IMR-90 (cell line): Measurements from ENCODE around the gene RPP40. TPM values are rescaled to one million over a fixed set of nuclear protein-coding genes. Genes with fewer than 3 reads are reported as not detected.

Source experiments
- ATAC-seq: fragments of 200-7000 bp; cut with Tn5 transposase; 2 replicates; pipeline ENCODE4 v1.9.1; 2020; ENCODE audit warnings: low read depth, mild to moderate bottlenecking, moderate library complexity
- BruUV-seq: library from RNA; stranded (reverse); fragments of 400-500 nt; replicated peaks from 2 replicates; lab custom pipeline; 2021; lab: Mats Ljungman, UMichigan
- CTCF ChIA-PET: fragments of 300-600 bp; formaldehyde crosslinking; extraction: SDS; loops from one replicate; lab custom pipeline; 2021; ENCODE audit warnings: antibody characterized with exemption; lab: Yijun Ruan, JAX
- POLR2A ChIA-PET: fragments of 300-600 bp; sonication (Branson Sonifier 250); formaldehyde crosslinking; loops from one replicate; lab custom pipeline; 2022; ENCODE audit warnings: antibody characterized with exemption; ENCODE audit not compliant: unreplicated experiment; lab: Charles Lee
- DNase-seq: peaks from one replicate; pipeline ENCODE4 v3.0.0; 2013
- H2AFZ ChIP-seq: replicated peaks from 2 replicates; pipeline ENCODE3; 2013; ENCODE audit warnings: low read length, mild to moderate bottlenecking; ENCODE audit not compliant: poor library complexity
- H2AK5ac ChIP-seq: 2 replicates; pipeline ENCODE4 v1.6.1; 2013; ENCODE audit warnings: low read depth, low read length, inconsistent platforms
- H2AK9ac ChIP-seq: replicated peaks from 2 replicates; pipeline ENCODE3; 2013; ENCODE audit warnings: mild to moderate bottlenecking, low read depth, low read length, moderate library complexity; ENCODE audit not compliant: poor library complexity
- H2BK120ac ChIP-seq: 2 replicates; pipeline ENCODE4 v1.6.1; 2013; ENCODE audit warnings: low read depth, low read length, inconsistent platforms
- H2BK15ac ChIP-seq: 3 replicates; pipeline ENCODE4 v1.6.1; 2013; ENCODE audit warnings: low read depth, low read length, inconsistent platforms
- H2BK20ac ChIP-seq: 2 replicates; pipeline ENCODE4 v1.6.1; 2013; ENCODE audit warnings: low read depth, mild to moderate bottlenecking, inconsistent platforms, low read length, moderate library complexity
- H2BK5ac ChIP-seq: 2 replicates; pipeline ENCODE4 v1.6.1; 2013; ENCODE audit warnings: mild to moderate bottlenecking, low read depth, low read length, inconsistent platforms; ENCODE audit not compliant: poor library complexity, severe bottlenecking
- H3K14ac ChIP-seq: replicated peaks from 2 replicates; pipeline ENCODE4 v1.6.1; 2013; ENCODE audit warnings: low read depth, low read length, inconsistent platforms
- H3K18ac ChIP-seq: 2 replicates; pipeline ENCODE4 v1.6.1; 2013; ENCODE audit warnings: low read depth, low read length, control low read depth
- H3K23ac ChIP-seq: 2 replicates; pipeline ENCODE4 v1.6.1; 2013; ENCODE audit warnings: low read depth, low read length, inconsistent platforms
- H3K27ac ChIP-seq: 2 replicates; pipeline ENCODE4 v1.5.1; 2013; ENCODE audit warnings: mild to moderate bottlenecking, control low read depth, low read length; ENCODE audit not compliant: insufficient read depth
- H3K27me3 ChIP-seq: 2 replicates; pipeline ENCODE4 v1.6.1; 2013; ENCODE audit warnings: low read length; ENCODE audit not compliant: control insufficient read depth, insufficient read depth
- H3K36me3 ChIP-seq: 2 replicates; pipeline ENCODE4 v1.6.1; 2013; ENCODE audit warnings: low read length, mixed read lengths; ENCODE audit not compliant: control insufficient read depth, insufficient read depth
- H3K4ac ChIP-seq: 2 replicates; pipeline ENCODE4 v1.6.1; 2013; ENCODE audit warnings: low read depth, low read length, inconsistent platforms
- H3K4me1 ChIP-seq: 2 replicates; pipeline ENCODE4 v1.6.1; 2013; ENCODE audit warnings: low read length, mixed read lengths; ENCODE audit not compliant: control insufficient read depth, insufficient read depth
- H3K4me2 ChIP-seq: 2 replicates; pipeline ENCODE4 v1.6.1; 2013; ENCODE audit warnings: low read depth, mild to moderate bottlenecking, control low read depth, low read length, moderate library complexity
- H3K4me3 ChIP-seq: 2 replicates; pipeline ENCODE4 v1.5.1; 2013; ENCODE audit warnings: low read depth, mild to moderate bottlenecking, control low read depth, low read length, moderate library complexity; ENCODE audit not compliant: insufficient read depth
- H3K56ac ChIP-seq: 2 replicates; pipeline ENCODE4 v1.6.1; 2013; ENCODE audit warnings: low read length, inconsistent platforms; ENCODE audit not compliant: insufficient read depth; ENCODE audit errors: extremely low read depth
- H3K79me1 ChIP-seq, 2 experiments: 2 replicates each; pipeline ENCODE4 v1.6.1; 2013; ENCODE audit warnings: low read length in 2 of 2, inconsistent platforms in 1 of 2, low read depth in 1 of 2
- H3K9ac ChIP-seq: 2 replicates; pipeline ENCODE4 v1.6.1; 2013; ENCODE audit warnings: low read depth, low read length, control low read depth
- H3K9me1 ChIP-seq: 2 replicates; pipeline ENCODE4 v1.6.1; 2013; ENCODE audit warnings: low read length, inconsistent platforms; ENCODE audit not compliant: insufficient read depth
- H3K9me3 ChIP-seq: 2 replicates; pipeline ENCODE4 v1.6.1; 2013; ENCODE audit warnings: low read length; ENCODE audit not compliant: control insufficient read depth, insufficient read depth
- H4K20me1 ChIP-seq: 2 replicates; pipeline ENCODE4 v1.6.1; 2013; ENCODE audit warnings: low read length, inconsistent platforms; ENCODE audit not compliant: insufficient read depth
- H4K5ac ChIP-seq: 2 replicates; pipeline ENCODE4 v1.6.1; 2013; ENCODE audit warnings: mild to moderate bottlenecking, low read depth, low read length, control low read depth
- H4K8ac ChIP-seq, 2 experiments: 2 replicates each; pipeline ENCODE4 v1.6.1; 2013; ENCODE audit warnings: low read depth in 2 of 2, low read length in 2 of 2, control low read depth in 1 of 2, inconsistent platforms in 1 of 2
- H4K91ac ChIP-seq: 2 replicates; pipeline ENCODE4 v1.6.1; 2013; ENCODE audit warnings: low read depth, low read length, inconsistent platforms; ENCODE audit not compliant: insufficient read depth
- MXI1 ChIP-seq: IDR thresholded peaks from 2 replicates; pipeline ENCODE4 v1.6.1; 2012; ENCODE audit warnings: low read depth, mild to moderate bottlenecking, low read length, moderate library complexity, borderline replicate concordance
- RCOR1 ChIP-seq: IDR thresholded peaks from 2 replicates; pipeline ENCODE4 v1.6.1; 2012; ENCODE audit warnings: mild to moderate bottlenecking, low read length, improper control_type of control experiment; ENCODE audit not compliant: insufficient replicate concordance
- WGBS, 2 experiments: methylation state at CpG; one replicate each; pipeline versions ENCODE4 v1.1.5 to v1.1.7; 2013; ENCODE audit warnings: missing lambda C conversion rate in 2 of 2; ENCODE audit not compliant: insufficient read length in 1 of 2; ENCODE audit errors: extremely low coverage in 2 of 2; 5-methylcytosine and 5-hydroxymethylcytosine counted together
- dilution Hi-C: fragments of 300-500 bp; cut with HindIII; formaldehyde crosslinking; loops from one replicate; pipeline ENCODE4 v1.14.3; 2018; ENCODE audit warnings: low sequenced_read_pairs; ENCODE audit not compliant: unreplicated experiment
- in situ Hi-C: fragments of 300-500 bp; cut with MboI; formaldehyde crosslinking; loops from 3 replicates; pipeline ENCODE4 v1.14.3; 2019; ENCODE audit warnings: low sequenced_read_pairs, inconsistent platforms, mixed read lengths
- intact Hi-C: fragments of 100-400 bp; cut with micrococcal nuclease; formaldehyde crosslinking; loops from 2 replicates; pipeline ENCODE4 v1.10.0; 2022
- polyA plus RNA-seq, 3 experiments: library from polyadenylated mRNA; depleted of rRNA; stranded (reverse); fragments of >200 nt; gene quantifications; 2 replicates each; pipeline ENCODE4 v1.2.3, GENCODE V29; 2012; ENCODE audit warnings: low replicate concordance in 1 of 3
- total RNA-seq: library from RNA; depleted of rRNA; stranded (reverse); fragments of >200 nt; gene quantifications from 2 replicates; pipeline ENCODE4 v1.2.3, GENCODE V29; 2012
- TF ChIP-seq, protein P1 (sequence below): conservative IDR thresholded peaks from 2 replicates; pipeline ENCODE4 v1.5.1; 2012; ENCODE audit warnings: mild to moderate bottlenecking, low read depth, low read length, improper control_type of control experiment

RPP40 gene
- total and polyA plus RNA-seq, 2 of the 4 experiments (the other 2 are of a cell fraction), result 8.1 to 22.2 TPM

- no peak overlapping the region for H2BK15ac ChIP-seq
- 57% methylated on average over 4 of the region's 6 CpGs; no CpG with 5 or more reads in 1 of the 2 experiments for WGBS, 2 experiments
- peaks cover 4% of the 10 kb centered on the region for H3K27me3 ChIP-seq
- BruUV-seq, result no TSS peak
- in situ Hi-C loops (no loop called here), dilution Hi-C loops (no loop called here), intact Hi-C loops (no loop called here)
- H3K27ac ChIP-seq, result no peak overlapping the region
- no peak overlapping the region for H3K56ac ChIP-seq
- POLR2A ChIA-PET, result no interaction called here
- H4K91ac ChIP-seq, result no peak overlapping the region
- no peak overlapping the region for H3K4me2 ChIP-seq
- H3K9me3 ChIP-seq, result peaks cover 8% of the 10 kb centered on the region
- no peak overlapping the region for H2AK9ac ChIP-seq
- no peaks in the 10 kb centered on the region for H3K36me3 ChIP-seq
- no peak overlapping the region for H2BK120ac ChIP-seq
- H2AK5ac ChIP-seq, result no peak overlapping the region
- CTCF ChIA-PET, result no interaction called here
- no peak overlapping the region for H3K4ac ChIP-seq
- H2BK20ac ChIP-seq, result no peak overlapping the region
- no peaks in the 10 kb centered on the region for H4K20me1 ChIP-seq
- peaks cover 3% of the 10 kb centered on the region for H3K4me1 ChIP-seq
- no peak overlapping the region for H2BK5ac ChIP-seq
- H4K8ac ChIP-seq, result no peak overlapping the region
- H3K9me1 ChIP-seq, result no peaks in the 10 kb centered on the region
- H3K79me1 ChIP-seq, result no peaks in the 10 kb centered on the region
- H3K23ac ChIP-seq, result no peak overlapping the region
- ATAC-seq, result no peak
- H2AFZ ChIP-seq, result no peak overlapping the region
- no peak overlapping the region for H3K9ac ChIP-seq
- no peak overlapping the region for H3K18ac ChIP-seq
- no peak for TF ChIP-seq RCOR1
- TF ChIP-seq MXI1, result no peak
- TF ChIP-seq, protein P1, sequence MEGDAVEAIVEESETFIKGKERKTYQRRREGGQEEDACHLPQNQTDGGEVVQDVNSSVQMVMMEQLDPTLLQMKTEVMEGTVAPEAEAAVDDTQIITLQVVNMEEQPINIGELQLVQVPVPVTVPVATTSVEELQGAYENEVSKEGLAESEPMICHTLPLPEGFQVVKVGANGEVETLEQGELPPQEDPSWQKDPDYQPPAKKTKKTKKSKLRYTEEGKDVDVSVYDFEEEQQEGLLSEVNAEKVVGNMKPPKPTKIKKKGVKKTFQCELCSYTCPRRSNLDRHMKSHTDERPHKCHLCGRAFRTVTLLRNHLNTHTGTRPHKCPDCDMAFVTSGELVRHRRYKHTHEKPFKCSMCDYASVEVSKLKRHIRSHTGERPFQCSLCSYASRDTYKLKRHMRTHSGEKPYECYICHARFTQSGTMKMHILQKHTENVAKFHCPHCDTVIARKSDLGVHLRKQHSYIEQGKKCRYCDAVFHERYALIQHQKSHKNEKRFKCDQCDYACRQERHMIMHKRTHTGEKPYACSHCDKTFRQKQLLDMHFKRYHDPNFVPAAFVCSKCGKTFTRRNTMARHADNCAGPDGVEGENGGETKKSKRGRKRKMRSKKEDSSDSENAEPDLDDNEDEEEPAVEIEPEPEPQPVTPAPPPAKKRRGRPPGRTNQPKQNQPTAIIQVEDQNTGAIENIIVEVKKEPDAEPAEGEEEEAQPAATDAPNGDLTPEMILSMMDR, result no peak
- H3K4me3 ChIP-seq, result no peak overlapping the region
- no peak for DNase-seq
- no peak overlapping the region for H4K5ac ChIP-seq
- H3K14ac ChIP-seq, result no peak overlapping the region
Observed at GRCh38 chr6:4981761-4982160, 22.1 kb downstream of the RPP40 start.
